GM18909 (cell line): ENCODE measurements around the gene DMC1.
A peak's percentile ranks its signal among the peaks of the same experiment; 100 is the strongest.
"Not testable (repeated sequence)": the region's sequence is repeated elsewhere in the genome, so short reads cannot be mapped to it uniquely, and the experiment has no call there.

Experiments
- ATAC-seq: cut with Tn5 transposase; IDR thresholded peaks from one replicate; pipeline ENCODE4 v1.9.1; 2021; ENCODE audit warnings: mild to moderate bottlenecking; ENCODE audit not compliant: unreplicated experiment, poor library complexity

DMC1 gene

GRCh38 chr22:38569972-38570778 lies at the start of gene DMC1:
Gene DMC1, minus strand, starts transcription at chr22:38570183. Its CDS starts 1,927 bp downstream, at chr22:38568256.
- ATAC-seq = peak; percentile 58

- no peak for ATAC-seq
These were observed 48.7 kb upstream of the DMC1 start for GRCh38 chr22:38618682-38619081.

GRCh38 chr22:38618258-38618657 lies 48.3 kb upstream of the DMC1 start:
- no peak for ATAC-seq

GRCh38 chr22:38615064-38615405 lies 45.1 kb upstream of the DMC1 start:
- not testable (repeated sequence) for ATAC-seq

- ATAC-seq = no peak
These were observed 44.5 kb upstream of the DMC1 start for GRCh38 chr22:38614332-38615063.

GRCh38 chr22:38613588-38613987 lies 43.6 kb upstream of the DMC1 start:
- ATAC-seq = no peak

- ATAC-seq = no peak
These were observed 42.4 kb upstream of the DMC1 start for GRCh38 chr22:38612217-38613006.

GRCh38 chr22:38611559-38611958 lies 41.6 kb upstream of the DMC1 start:
- no peak for ATAC-seq

GRCh38 chr22:38610234-38610633 lies 40.3 kb upstream of the DMC1 start:
- ATAC-seq = no peak

- no peak for ATAC-seq
These were observed 39.2 kb upstream of the DMC1 start for GRCh38 chr22:38608992-38609750.

GRCh38 chr22:38607680-38608079 lies 37.7 kb upstream of the DMC1 start:
- ATAC-seq = no peak

- ATAC-seq = no peak
These were observed 32.2 kb upstream of the DMC1 start for GRCh38 chr22:38602166-38602565.

- no peak for ATAC-seq
These were observed 31.3 kb upstream of the DMC1 start for GRCh38 chr22:38601221-38601764.

GRCh38 chr22:38599466-38599865 lies 29.5 kb upstream of the DMC1 start:
- no peak for ATAC-seq

GRCh38 chr22:38582923-38583322 lies 12.9 kb upstream of the DMC1 start:
- not testable (repeated sequence) for ATAC-seq

- ATAC-seq = no peak
These were observed 8.5 kb upstream of the DMC1 start for GRCh38 chr22:38578505-38578904.

- ATAC-seq = no peak
These were observed 2.1 kb upstream of the DMC1 start for GRCh38 chr22:38572065-38572464.

- ATAC-seq = peak; percentile 29
These were observed 889 bp upstream of the DMC1 start for GRCh38 chr22:38570779-38571364.

- ATAC-seq = peak; percentile 5
These were observed 607 bp downstream of the DMC1 start for GRCh38 chr22:38569181-38569971.
